ENCODE data around the gene TMEM163.

GRCh38 chr2:134724341-134724740, 5.5 kb upstream of the TMEM163 start:
- no peak for TF ChIP-seq GATA3 (IDR thresholded peaks at IDR 0.05; ENCODE audit: low read depth, low read length)
- TF ChIP-seq GATA2 (IDR thresholded peaks at IDR 0.05; ENCODE audit: low read depth, low read length), result no peak
